ENCODE measurements around the gene KDR.

KDR gene

DNA sequence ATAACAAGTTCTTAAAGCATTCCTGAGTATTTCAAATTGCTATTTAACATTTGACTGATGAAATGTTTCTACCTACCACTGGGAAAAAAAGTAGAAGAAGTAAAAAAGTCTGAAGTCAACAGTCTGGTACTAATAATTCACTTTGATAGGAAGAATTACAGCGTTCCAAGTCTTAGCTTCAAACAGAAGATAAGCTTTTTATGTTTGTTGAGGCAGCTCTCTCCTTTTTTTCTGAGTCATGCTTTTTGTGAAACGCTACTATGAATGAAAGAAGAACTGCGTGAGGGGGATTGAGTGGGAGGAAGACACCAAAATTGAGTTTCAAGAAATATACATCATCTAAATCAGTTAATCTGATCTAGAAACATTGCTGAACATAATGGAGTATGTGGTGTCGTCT, 13.0 kb upstream of the KDR start:
- TF ChIP-seq, protein P1, sequence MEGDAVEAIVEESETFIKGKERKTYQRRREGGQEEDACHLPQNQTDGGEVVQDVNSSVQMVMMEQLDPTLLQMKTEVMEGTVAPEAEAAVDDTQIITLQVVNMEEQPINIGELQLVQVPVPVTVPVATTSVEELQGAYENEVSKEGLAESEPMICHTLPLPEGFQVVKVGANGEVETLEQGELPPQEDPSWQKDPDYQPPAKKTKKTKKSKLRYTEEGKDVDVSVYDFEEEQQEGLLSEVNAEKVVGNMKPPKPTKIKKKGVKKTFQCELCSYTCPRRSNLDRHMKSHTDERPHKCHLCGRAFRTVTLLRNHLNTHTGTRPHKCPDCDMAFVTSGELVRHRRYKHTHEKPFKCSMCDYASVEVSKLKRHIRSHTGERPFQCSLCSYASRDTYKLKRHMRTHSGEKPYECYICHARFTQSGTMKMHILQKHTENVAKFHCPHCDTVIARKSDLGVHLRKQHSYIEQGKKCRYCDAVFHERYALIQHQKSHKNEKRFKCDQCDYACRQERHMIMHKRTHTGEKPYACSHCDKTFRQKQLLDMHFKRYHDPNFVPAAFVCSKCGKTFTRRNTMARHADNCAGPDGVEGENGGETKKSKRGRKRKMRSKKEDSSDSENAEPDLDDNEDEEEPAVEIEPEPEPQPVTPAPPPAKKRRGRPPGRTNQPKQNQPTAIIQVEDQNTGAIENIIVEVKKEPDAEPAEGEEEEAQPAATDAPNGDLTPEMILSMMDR (IDR thresholded peaks at IDR 0.05; ENCODE audit: low read depth, low read length, missing control alignments): no peak
- DNase-seq (ENCODE audit: low read depth): no peak

DNA sequence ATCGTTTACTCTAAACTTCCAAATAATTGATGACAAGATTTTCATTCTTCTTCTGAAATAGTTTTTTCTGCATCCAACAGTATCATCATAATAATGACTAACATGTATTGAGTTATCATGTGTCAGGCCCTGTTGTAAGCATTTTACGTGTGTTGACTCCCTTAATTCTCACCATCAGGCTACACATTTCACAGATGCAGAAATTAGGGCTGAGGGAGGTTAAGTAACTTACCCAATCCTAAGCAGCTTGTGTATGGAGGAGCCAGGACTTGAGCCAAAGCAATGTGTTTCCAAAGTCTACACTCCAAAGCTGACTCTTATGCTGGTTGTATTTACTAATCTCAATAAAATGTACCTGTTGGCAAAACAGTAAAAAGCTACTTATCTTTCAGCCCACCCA, 11.2 kb upstream of the KDR start:
- no peak for DNase-seq (ENCODE audit: low read depth)
- H3K4me3 ChIP-seq (ENCODE audit: low read depth, low read length): no peak overlapping the region
- TF ChIP-seq, protein P1 (IDR thresholded peaks at IDR 0.05; ENCODE audit: low read depth, low read length, missing control alignments): no peak

More for the DNA sequence above, 13.0 kb upstream of the KDR start:
- H3K4me3 ChIP-seq (ENCODE audit: low read depth, low read length): no peak overlapping the region

DNA sequence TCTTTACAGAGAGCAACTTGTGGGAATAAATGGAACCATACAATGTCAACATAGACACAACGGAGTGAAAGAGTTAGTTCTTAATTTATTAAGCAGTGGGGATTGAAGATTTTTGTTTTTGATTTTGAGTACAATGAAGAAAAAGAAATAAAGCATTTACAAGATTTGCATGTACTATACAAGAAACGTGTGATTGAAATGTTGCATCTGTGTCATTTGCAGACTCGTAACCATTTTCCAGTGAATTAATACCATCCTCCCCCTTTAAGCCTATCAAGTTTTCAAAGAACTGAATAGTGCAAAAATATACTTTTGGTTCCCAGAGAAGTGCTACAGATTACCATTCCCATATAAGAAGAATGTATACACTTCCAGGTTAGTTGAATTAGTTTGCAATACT, 8.6 kb upstream of the KDR start:
- TF ChIP-seq, protein P1 (IDR thresholded peaks at IDR 0.05; ENCODE audit: low read depth, low read length, missing control alignments): no peak
- H3K4me3 ChIP-seq (ENCODE audit: low read depth, low read length): no peak overlapping the region
- DNase-seq (ENCODE audit: low read depth): no peak

DNA sequence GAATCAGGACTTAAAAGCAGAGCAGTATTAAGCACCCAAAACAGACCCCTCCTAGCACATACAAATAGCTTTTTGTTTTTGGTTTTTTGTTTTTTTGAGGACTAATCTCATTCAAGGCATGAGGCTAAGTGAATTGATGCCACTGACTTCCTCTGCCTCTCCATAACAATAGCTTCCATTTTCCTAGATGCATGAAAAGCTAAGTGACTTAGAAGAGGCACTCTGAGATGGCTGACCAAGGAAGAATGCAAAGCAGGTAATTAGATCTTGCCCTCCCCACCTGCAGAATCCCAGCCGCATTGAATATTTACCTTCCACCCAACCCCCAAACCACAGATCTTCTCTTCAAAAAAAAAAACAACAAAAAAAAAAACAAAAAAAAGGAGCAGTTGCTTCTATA, 7.4 kb upstream of the KDR start:
- DNase-seq (ENCODE audit: low read depth): no peak
- TF ChIP-seq, protein P1 (IDR thresholded peaks at IDR 0.05; ENCODE audit: low read depth, low read length, missing control alignments): no peak
- no peak overlapping the region for H3K4me3 ChIP-seq (ENCODE audit: low read depth, low read length)

DNA sequence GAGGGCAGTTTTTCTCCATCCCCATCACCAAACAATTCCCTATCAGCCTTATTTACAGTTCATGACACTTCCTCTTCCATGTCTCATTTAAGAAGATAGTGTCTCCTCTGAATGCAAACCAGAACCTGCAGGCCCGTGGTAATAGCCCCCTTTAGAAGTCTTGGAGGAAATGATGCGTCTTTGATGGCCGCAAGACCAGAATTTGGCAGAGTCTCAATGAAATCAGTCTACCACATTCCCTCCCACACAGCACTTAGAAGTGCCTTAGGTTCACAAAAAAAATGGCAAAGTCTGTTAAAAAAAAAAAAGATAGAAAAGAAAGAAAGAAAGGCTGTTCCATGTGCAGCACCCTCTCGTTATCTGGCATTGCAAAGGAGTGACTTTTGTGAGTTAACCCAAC, 2.1 kb upstream of the KDR start:
- DNase-seq (ENCODE audit: low read depth): no peak
- TF ChIP-seq, protein P1 (IDR thresholded peaks at IDR 0.05; ENCODE audit: low read depth, low read length, missing control alignments): no peak
- H3K4me3 ChIP-seq (ENCODE audit: low read depth, low read length): no peak overlapping the region

DNA sequence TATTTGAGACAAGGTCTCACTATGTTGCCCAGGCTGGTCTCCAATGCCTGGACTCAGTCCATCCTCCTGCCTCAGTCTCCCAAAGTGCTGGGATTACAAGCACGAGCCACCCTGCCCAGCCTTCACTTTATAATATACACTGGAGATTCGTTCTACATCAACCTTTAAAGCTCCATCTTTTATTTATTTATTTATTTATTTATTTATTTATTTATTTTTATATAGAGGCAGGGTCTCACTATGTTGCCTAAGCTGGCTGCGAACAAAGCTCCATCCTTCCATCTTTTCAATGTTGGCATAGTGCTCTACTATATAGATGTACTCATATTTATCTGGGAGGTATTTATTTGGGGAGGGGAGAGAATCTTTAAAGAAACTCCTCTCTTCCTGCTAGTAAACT, 1.7 kb upstream of the KDR start:
- no peak for DNase-seq (ENCODE audit: low read depth)
- TF ChIP-seq, protein P1 (IDR thresholded peaks at IDR 0.05; ENCODE audit: low read depth, low read length, missing control alignments): no peak
- no peak overlapping the region for H3K4me3 ChIP-seq (ENCODE audit: low read depth, low read length)

DNA sequence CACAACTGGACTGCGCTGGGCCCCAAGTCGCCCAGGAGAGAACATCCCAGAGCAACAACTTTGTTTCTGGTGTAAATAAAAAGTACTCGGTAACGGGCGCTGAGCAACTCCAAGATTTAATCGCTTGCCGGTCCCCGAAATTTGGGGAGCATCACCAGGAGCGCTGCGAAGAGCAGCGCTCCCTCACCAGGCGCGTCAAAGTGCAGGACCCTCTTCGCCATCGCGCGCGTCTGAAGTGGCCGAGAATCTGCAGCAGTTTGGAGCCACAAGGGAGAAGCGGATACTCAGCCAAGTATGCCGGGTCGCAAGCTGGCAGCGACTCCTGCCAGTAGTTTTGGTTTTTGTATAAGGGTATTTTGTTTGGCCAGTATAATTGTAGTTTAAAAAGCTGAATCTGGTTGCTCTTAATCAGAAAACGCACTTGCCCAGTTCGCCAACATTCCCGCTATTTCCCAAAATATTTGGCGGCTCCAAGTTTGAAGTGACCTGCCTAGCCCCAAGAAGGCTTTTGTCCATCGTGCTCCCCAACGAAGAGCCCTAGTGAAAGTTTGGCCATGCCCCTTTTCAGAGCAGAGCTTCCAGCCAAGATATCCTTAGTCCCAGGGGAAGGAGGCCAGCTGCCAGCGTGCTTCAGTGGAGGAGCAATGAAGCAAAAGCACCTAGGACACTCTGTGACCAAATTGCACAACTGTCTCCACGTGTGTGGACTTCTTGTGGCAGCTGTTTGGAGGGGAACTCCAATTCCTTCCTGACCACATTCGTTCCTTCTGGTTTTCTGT, 557 bp upstream of the KDR start:
- TF ChIP-seq, protein P1 (IDR thresholded peaks at IDR 0.05; ENCODE audit: low read depth, low read length, missing control alignments): no peak
- DNase-seq (ENCODE audit: low read depth): no peak
- H3K4me3 ChIP-seq (ENCODE audit: low read depth, low read length): no peak overlapping the region

Measured in GM12864 (cell line).